Epithelial cell of proximal tubule (primary cell): ENCODE measurements around the gene KCNAB1. TPM values are rescaled to one million over a fixed set of nuclear protein-coding genes. Genes with fewer than 3 reads are reported as not detected.
"Not testable (repeated sequence)": the region's sequence is repeated elsewhere in the genome, so short reads cannot be mapped to it uniquely, and the experiment has no call there.

Experiments
- DNase-seq: peaks from one replicate; pipeline ENCODE4 v3.0.0-alpha.2; 2011; ENCODE audit warnings: low read depth
- H3K4me3 ChIP-seq: 2 replicates; pipeline ENCODE4 v1.5.1; 2011; ENCODE audit warnings: low read depth, mild to moderate bottlenecking, low read length
- CTCF ChIP-seq: conservative IDR thresholded peaks from 2 replicates; pipeline ENCODE4 v1.5.1; 2012; ENCODE audit warnings: low read depth, mild to moderate bottlenecking, low read length
- total RNA-seq: library from RNA; depleted of rRNA; stranded (reverse); fragments of >200 nt; gene quantifications from 2 replicates; pipeline ENCODE4 v1.2.3, GENCODE V29; 2015

The KCNAB1 gene
- total RNA-seq, 1 donor from 2014 or later, result not detected

DNA sequence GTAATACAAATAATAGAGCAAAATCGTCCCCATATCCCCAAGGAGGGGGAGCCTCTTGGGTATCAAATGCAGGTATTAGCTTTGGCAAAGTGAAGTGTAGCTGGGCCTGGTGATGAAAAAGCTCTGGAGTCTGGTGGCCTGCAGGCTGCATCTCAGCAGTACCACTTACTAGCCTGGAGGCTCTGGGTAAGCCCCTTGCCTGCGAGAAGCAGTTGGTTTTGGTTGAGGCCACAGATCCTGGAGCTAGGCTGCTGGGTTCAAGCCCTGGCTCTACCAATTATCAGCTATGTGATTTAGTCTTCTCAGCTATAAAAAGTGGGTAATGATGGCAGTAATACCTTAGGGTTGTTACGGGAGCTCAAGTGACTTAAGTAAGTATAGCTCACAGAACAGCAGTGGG lies 6.1 kb downstream of the KCNAB1 start:
- TF ChIP-seq CTCF, result no peak
- no peak overlapping the region for H3K4me3 ChIP-seq
- no peak for DNase-seq

DNA sequence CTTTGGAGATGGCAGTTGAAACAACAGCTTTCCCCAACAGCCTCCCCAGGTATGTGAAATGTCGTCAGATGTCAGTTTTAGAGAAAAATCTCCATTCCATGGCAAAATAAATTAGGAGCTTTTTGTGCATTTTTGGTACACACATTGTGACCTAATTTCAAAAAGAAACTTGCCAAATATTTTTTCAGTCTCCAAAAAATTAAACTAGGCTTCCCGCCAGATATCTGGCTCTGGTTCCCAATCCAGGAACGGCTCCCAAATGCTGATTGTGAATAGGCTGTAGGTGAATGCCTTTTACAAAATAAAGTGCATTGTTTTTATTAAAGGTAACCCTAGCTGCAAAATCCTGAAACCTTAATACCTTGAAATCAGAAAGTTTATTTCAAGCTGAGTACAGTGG lies 10.9 kb downstream of the KCNAB1 start:
- H3K4me3 ChIP-seq, result no peak overlapping the region
- TF ChIP-seq CTCF, result no peak
- DNase-seq, result no peak

GRCh38 chr3:156131799-156132198 lies 11.4 kb downstream of the KCNAB1 start:
- no peak for DNase-seq
- TF ChIP-seq CTCF, result no peak
- no peak overlapping the region for H3K4me3 ChIP-seq

DNA sequence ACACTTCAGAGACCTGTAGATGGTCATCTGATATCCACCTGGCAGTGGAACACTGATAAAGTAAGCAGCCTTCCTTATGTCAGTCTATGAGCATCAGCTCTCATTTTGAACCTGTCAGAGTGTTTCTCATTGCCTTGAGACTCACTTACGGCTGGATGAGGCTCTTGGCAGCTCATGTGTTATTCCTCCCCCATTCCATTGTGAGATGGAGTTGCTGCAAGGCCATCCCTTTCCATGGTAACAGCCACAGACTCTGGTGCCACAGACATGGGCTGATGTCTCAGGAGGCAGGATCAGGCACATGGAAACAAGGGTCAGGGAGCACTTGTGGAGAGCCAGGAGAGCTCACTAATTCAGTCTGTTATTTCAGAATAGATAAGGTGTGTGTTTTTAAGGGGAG lies 11.9 kb downstream of the KCNAB1 start:
- TF ChIP-seq CTCF, result no peak
- no peak for DNase-seq
- H3K4me3 ChIP-seq, result no peak overlapping the region

DNA sequence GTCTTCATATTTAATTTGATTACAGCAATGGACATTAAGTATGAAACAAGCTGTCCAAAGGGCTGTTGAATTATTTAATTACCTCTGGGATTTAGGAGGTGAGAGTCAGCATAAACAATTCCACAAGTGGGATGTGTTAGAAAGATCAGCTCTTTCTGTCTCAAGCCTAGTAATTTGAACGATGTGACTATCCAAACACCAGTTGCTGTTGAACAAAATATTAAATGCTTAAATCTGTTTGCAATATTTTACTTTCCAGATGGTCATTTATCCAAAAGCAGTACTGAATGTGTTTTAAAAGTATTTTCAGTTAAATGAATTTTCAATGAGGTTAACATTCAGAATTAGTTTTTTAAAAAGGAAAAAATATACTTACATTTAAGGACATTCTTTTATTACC lies 12.7 kb downstream of the KCNAB1 start:
- no peak overlapping the region for H3K4me3 ChIP-seq
- TF ChIP-seq CTCF, result no peak
- no peak for DNase-seq

DNA sequence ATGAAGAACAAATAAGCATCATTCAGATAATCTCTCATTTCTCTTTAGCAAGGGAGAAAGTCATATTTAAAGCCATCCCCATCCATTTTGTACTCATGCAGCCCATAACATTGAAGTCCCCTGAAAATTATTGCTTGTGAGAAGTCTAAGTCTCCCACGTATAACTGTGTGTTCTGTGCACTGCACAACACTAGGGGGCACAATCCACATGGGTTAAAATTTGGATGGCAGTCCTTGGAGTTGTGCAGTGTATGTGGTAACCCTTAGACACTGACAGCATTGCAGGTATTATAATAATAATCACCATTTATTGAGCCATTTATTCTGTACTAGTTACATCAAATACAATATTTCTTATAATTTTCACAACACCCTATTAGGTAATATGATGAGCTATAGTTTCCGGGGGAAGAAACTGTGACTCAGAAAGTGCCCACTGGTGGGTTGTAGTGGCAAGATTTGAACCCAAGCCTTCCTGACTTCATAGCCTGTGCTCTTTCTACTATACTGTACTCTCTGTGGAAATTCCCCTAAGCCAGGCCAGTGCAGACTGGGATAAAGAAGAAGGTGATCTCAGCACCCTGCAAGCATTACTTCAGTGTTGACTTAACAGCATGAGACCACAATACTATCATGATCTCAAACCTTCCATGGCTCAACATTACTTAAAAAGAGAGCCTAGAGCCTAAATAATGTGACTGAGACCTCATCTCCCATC lies 15.7 kb downstream of the KCNAB1 start:
- peak; percentile 37 for TF ChIP-seq CTCF
- no peak overlapping the region for H3K4me3 ChIP-seq
- no peak for DNase-seq

GRCh38 chr3:156137397-156137796 lies 17.0 kb downstream of the KCNAB1 start:
- DNase-seq, H3K4me3 ChIP-seq: not testable (repeated sequence)
